SU-DHL-6 (cell line): ENCODE measurements around the gene HOXA3.

Experiments used
- CTCF ChIP-seq: fragments of 200-600 bp; sonication (generic); IDR thresholded peaks from one replicate; pipeline ENCODE4 v1.5.1; 2017; ENCODE audit warnings: antibody characterized with exemption, mild to moderate bottlenecking, low read length, moderate library complexity; ENCODE audit not compliant: insufficient read depth, poor library complexity, severe bottlenecking
- EZH2phosphoT487 ChIP-seq: fragments of 200-600 bp; sonication (generic), shearing (Covaris generic); conservative IDR thresholded peaks from 2 replicates; pipeline ENCODE4 v1.6.1; 2018; ENCODE audit warnings: mild to moderate bottlenecking, antibody characterized with exemption, low read length, moderate library complexity, mixed read lengths

GRCh38 chr7:27141137-27141922 is 11.1 kb downstream of the HOXA3 start:
- TF ChIP-seq CTCF (no peak), EZH2phosphoT487 (no peak)
